Calu3 (cell line): Measurements from ENCODE around the gene GRIFIN. TPM values are rescaled to one million over a fixed set of nuclear protein-coding genes. Genes with fewer than 3 reads are reported as not detected.

Experiments used
- BruUV-seq: library from RNA; stranded (reverse); fragments of 400-500 nt; replicated peaks from 2 replicates; lab custom pipeline; 2021; lab: Mats Ljungman, UMichigan
- CTCF ChIA-PET: fragments of 300-600 bp; sonication (Branson Sonifier 250); formaldehyde crosslinking; loops from one replicate; lab custom pipeline; 2022; ENCODE audit warnings: antibody characterized with exemption; lab: Charles Lee
- DNase-seq: peaks from one replicate; pipeline ENCODE4 v3.0.0; 2022
- H3K27ac Mint-ChIP-seq: one replicate; pipeline ENCODE4 v1.8.0; 2022; ENCODE audit warnings: mixed read lengths; ENCODE audit not compliant: unreplicated experiment
- H3K27me3 Mint-ChIP-seq: one replicate; pipeline ENCODE4 v1.8.0; 2022; ENCODE audit warnings: mixed read lengths; ENCODE audit not compliant: unreplicated experiment
- H3K36me3 Mint-ChIP-seq: one replicate; pipeline ENCODE4 v1.8.0; 2022; ENCODE audit warnings: mild to moderate bottlenecking, moderate library complexity, mixed read lengths; ENCODE audit not compliant: insufficient read depth, unreplicated experiment
- H3K4me1 Mint-ChIP-seq: one replicate; pipeline ENCODE4 v1.8.0; 2022; ENCODE audit warnings: mild to moderate bottlenecking, low read depth, mixed read lengths; ENCODE audit not compliant: unreplicated experiment
- H3K4me3 Mint-ChIP-seq: one replicate; pipeline ENCODE4 v1.8.0; 2022; ENCODE audit warnings: mild to moderate bottlenecking, low read depth, moderate library complexity, mixed read lengths; ENCODE audit not compliant: unreplicated experiment
- H3K9me3 Mint-ChIP-seq: one replicate; pipeline ENCODE4 v1.8.0; 2022; ENCODE audit warnings: low read depth, mixed read lengths; ENCODE audit not compliant: unreplicated experiment
- CTCF ChIP-seq: fragments of 200-600 bp; IDR thresholded peaks from one replicate; pipeline ENCODE4 v1.8.0; 2022; ENCODE audit warnings: antibody characterized with exemption; ENCODE audit not compliant: unreplicated experiment
- intact Hi-C: fragments of 100-400 bp; cut with micrococcal nuclease; formaldehyde crosslinking; loops from one replicate; pipeline ENCODE4 v1.10.0; 2022; ENCODE audit not compliant: unreplicated experiment
- total RNA-seq: library from RNA; stranded (reverse); gene quantifications from 2 replicates; pipeline ENCODE4 v1.2.3, GENCODE V29; 2022

GRIFIN gene
- total RNA-seq, 1 experiment from 2014 or later: not detected

GRCh38 chr7:2501947-2502646 lies 25.9 kb upstream of the GRIFIN start:
- H3K9me3 Mint-ChIP-seq: no peaks in the 10 kb centered on the region
- peaks cover 3% of the 10 kb centered on the region for H3K36me3 Mint-ChIP-seq
- H3K27me3 Mint-ChIP-seq: peaks cover 44% of the 10 kb centered on the region
- no peak overlapping the region for H3K27ac Mint-ChIP-seq
- CTCF ChIA-PET: interaction anchor here (0.7 kb wide), 2 partner anchors 10 to 562 kb away, joined by 3 to 4 read pairs; no protein-coding TSS in a partner anchor
- DNase-seq: no peak
- no TSS peak for BruUV-seq
- H3K4me3 Mint-ChIP-seq: no peak overlapping the region
- intact Hi-C loops: no loop called here
- no peaks in the 10 kb centered on the region for H3K4me1 Mint-ChIP-seq
- TF ChIP-seq CTCF: peak; percentile 34

- no TSS peak for BruUV-seq
- intact Hi-C loops: no loop called here
- H3K9me3 Mint-ChIP-seq: no peaks in the 10 kb centered on the region
- no peak for TF ChIP-seq CTCF
- H3K27me3 Mint-ChIP-seq: peaks cover 58% of the 10 kb centered on the region
- H3K4me3 Mint-ChIP-seq: no peak overlapping the region
- CTCF ChIA-PET: no interaction called here
- peaks cover 10% of the 10 kb centered on the region for H3K36me3 Mint-ChIP-seq
- no peaks in the 10 kb centered on the region for H3K4me1 Mint-ChIP-seq
- no peak for DNase-seq
- H3K27ac Mint-ChIP-seq: no peak overlapping the region
These were observed 24.5 kb upstream of the GRIFIN start for GRCh38 chr7:2500701-2501100.

GRCh38 chr7:2499719-2500430 lies 23.7 kb upstream of the GRIFIN start:
- intact Hi-C loops: no loop called here
- Mint-ChIP-seq H3K27me3 (peaks cover 67% of the 10 kb centered on the region), H3K4me1 (no peaks in the 10 kb centered on the region), H3K4me3 (no peak overlapping the region), H3K36me3 (peaks cover 10% of the 10 kb centered on the region), H3K27ac (no peak overlapping the region), H3K9me3 (no peaks in the 10 kb centered on the region)
- TF ChIP-seq CTCF: no peak
- no TSS peak for BruUV-seq
- DNase-seq: no peak
- CTCF ChIA-PET: interaction anchor here (1.2 kb wide), 1 partner anchor 9 kb away, joined by 4 read pairs; no protein-coding TSS in a partner anchor

- DNase-seq: no peak
- H3K4me1 Mint-ChIP-seq: no peaks in the 10 kb centered on the region
- no peak overlapping the region for H3K4me3 Mint-ChIP-seq
- H3K9me3 Mint-ChIP-seq: no peaks in the 10 kb centered on the region
- CTCF ChIA-PET: interaction anchor here (0.6 to 1.5 kb wide), 4 partner anchors 10 to 1763 kb away, joined by 3 to 4 read pairs (median 4); no protein-coding TSS in a partner anchor
- H3K27ac Mint-ChIP-seq: no peak overlapping the region
- peaks cover 74% of the 10 kb centered on the region for H3K27me3 Mint-ChIP-seq
- TF ChIP-seq CTCF: no peak
- no TSS peak for BruUV-seq
- intact Hi-C loops: no loop called here
- H3K36me3 Mint-ChIP-seq: peaks cover 10% of the 10 kb centered on the region
These were observed 23.0 kb upstream of the GRIFIN start for GRCh38 chr7:2499181-2499580.
